Measurements from ENCODE around the gene C17orf67.

GRCh38 chr17:56803071-56803470 is 30.6 kb downstream of the C17orf67 start:
- no peak for TF ChIP-seq CTCF (IDR thresholded peaks at IDR 0.05)
- no peak for TF ChIP-seq POLR2A (IDR thresholded peaks at IDR 0.05)
- TF ChIP-seq POLR2AphosphoS5 (IDR thresholded peaks at IDR 0.05) = no peak
- TF ChIP-seq EP300 (IDR thresholded peaks at IDR 0.05; ENCODE audit: low read depth) = no peak
